CD14-positive monocyte (primary cell): ENCODE measurements around the gene CALML5. TPM values are rescaled to one million over a fixed set of nuclear protein-coding genes. Genes with fewer than 3 reads are reported as not detected.

Experiments used
- DNase-seq, 3 donors: peaks; one replicate each; pipeline ENCODE4 v3.0.0-alpha.2; 2011 to 2022
- H2AFZ ChIP-seq: 2 replicates; pipeline ENCODE4 v1.6.0; 2012; ENCODE audit warnings: mild to moderate bottlenecking, low read depth, low read length, inconsistent platforms; ENCODE audit not compliant: insufficient read depth, poor library complexity, severe bottlenecking
- H3K27ac ChIP-seq, 2 donors: 1 replicate in 1 of 2; 2 replicates in 1 of 2; pipeline ENCODE4 v1.5.1; 2012 to 2013; ENCODE audit warnings: low read length in 2 of 2, control low read depth in 1 of 2, inconsistent platforms in 1 of 2, low read depth in 1 of 2, mild to moderate bottlenecking in 1 of 2
- H3K27me3 ChIP-seq, 2 donors: one replicate each; pipeline versions ENCODE4 v1.6.0 to v1.6.1; 2011 to 2013; ENCODE audit warnings: low read length in 2 of 2; ENCODE audit not compliant: control insufficient read depth in 2 of 2, insufficient read depth in 2 of 2
- H3K36me3 ChIP-seq, 2 donors: replicated peaks in 1 of 2; 1 replicate in 1 of 2; 2 replicates in 1 of 2; pipeline versions ENCODE4 v1.5.1 to v1.6.1; 2012 to 2013; ENCODE audit warnings: low read length in 2 of 2, control low read depth in 1 of 2, inconsistent platforms in 1 of 2, mild to moderate bottlenecking in 1 of 2; ENCODE audit not compliant: insufficient read depth in 2 of 2, control insufficient read depth in 1 of 2
- H3K4me1 ChIP-seq, 2 donors: 1 replicate in 1 of 2; 2 replicates in 1 of 2; pipeline versions ENCODE4 v1.5.1 to v1.6.1; 2012 to 2013; ENCODE audit warnings: low read length in 2 of 2, control low read depth in 1 of 2, inconsistent platforms in 1 of 2, mild to moderate bottlenecking in 1 of 2, moderate library complexity in 1 of 2; ENCODE audit not compliant: insufficient read depth in 2 of 2, control insufficient read depth in 1 of 2
- H3K4me2 ChIP-seq: replicated peaks from 2 replicates; pipeline ENCODE3; 2012; ENCODE audit warnings: low read length, moderate library complexity, mild to moderate bottlenecking; ENCODE audit not compliant: poor library complexity, severe bottlenecking; ENCODE audit errors: extremely low read depth
- H3K4me3 ChIP-seq, 3 experiments: fragments of 200-600 bp in 1 of 3; sonication (generic) in 1 of 3; replicated peaks in 1 of 3; 1 replicate in 2 of 3; 2 replicates in 1 of 3; pipeline ENCODE4 v1.5.1; 2011 to 2013; ENCODE audit warnings: low read length in 3 of 3, mild to moderate bottlenecking in 3 of 3, control low read depth in 2 of 3, low read depth in 2 of 3, inconsistent platforms in 1 of 3, moderate library complexity in 1 of 3
- H3K79me2 ChIP-seq: 2 replicates; pipeline ENCODE4 v1.6.0; 2012; ENCODE audit warnings: mild to moderate bottlenecking, control low read depth, inconsistent platforms, low read length, moderate library complexity; ENCODE audit not compliant: insufficient read depth
- H3K9ac ChIP-seq: 2 replicates; pipeline ENCODE4 v1.6.0; 2017; ENCODE audit warnings: low read length, mild to moderate bottlenecking; ENCODE audit not compliant: insufficient read depth, poor library complexity, severe bottlenecking
- H3K9me3 ChIP-seq, 2 donors: replicated peaks in 1 of 2; 1 replicate in 1 of 2; 2 replicates in 1 of 2; pipeline versions ENCODE4 v1.5.1 to v1.6.1; 2012 to 2013; ENCODE audit warnings: low read length in 2 of 2, control low read depth in 1 of 2; ENCODE audit not compliant: control insufficient read depth in 1 of 2, insufficient read depth in 1 of 2
- H4K20me1 ChIP-seq: 2 replicates; pipeline ENCODE4 v1.6.0; 2012; ENCODE audit warnings: mild to moderate bottlenecking, low read length, control low read depth, moderate library complexity; ENCODE audit not compliant: insufficient read depth
- H3K27ac Mint-ChIP-seq, 7 donors: one replicate each; pipeline ENCODE4 v1.8.0; 2020; ENCODE audit warnings: mild to moderate bottlenecking in 7 of 7, mixed read lengths in 7 of 7, moderate library complexity in 6 of 7, inconsistent platforms in 2 of 7
- H3K27me3 Mint-ChIP-seq, 3 donors: one replicate each; pipeline ENCODE4 v1.8.0; 2021 to 2022; ENCODE audit warnings: low read depth in 3 of 3, mild to moderate bottlenecking in 3 of 3, mixed read lengths in 3 of 3, moderate library complexity in 3 of 3, inconsistent platforms in 1 of 3
- H3K36me3 Mint-ChIP-seq, 2 donors: one replicate each; pipeline ENCODE4 v1.8.0; 2020; ENCODE audit warnings: mixed read lengths in 2 of 2, inconsistent platforms in 1 of 2, mild to moderate bottlenecking in 1 of 2
- H3K4me1 Mint-ChIP-seq: one replicate; pipeline ENCODE4 v1.8.0; 2020; ENCODE audit warnings: mild to moderate bottlenecking, mixed read lengths
- H3K4me3 Mint-ChIP-seq, 2 donors: one replicate each; pipeline ENCODE4 v1.8.0; 2020; ENCODE audit warnings: mild to moderate bottlenecking in 2 of 2, mixed read lengths in 2 of 2, moderate library complexity in 1 of 2
- H3K9me3 Mint-ChIP-seq, 7 donors: one replicate each; pipeline ENCODE4 v1.8.0; 2020 to 2022; ENCODE audit warnings: mixed read lengths in 7 of 7, mild to moderate bottlenecking in 6 of 7, moderate library complexity in 6 of 7, inconsistent platforms in 2 of 7
- CTCF ChIP-seq: fragments of 200-600 bp; IDR thresholded peaks from one replicate; pipeline ENCODE4 v1.8.0; 2022; ENCODE audit warnings: antibody characterized with exemption, mild to moderate bottlenecking
- WGBS: methylation state at CpG from one replicate; pipeline ENCODE4 v1.1.5; 2013; ENCODE audit warnings: missing lambda C conversion rate; ENCODE audit not compliant: insufficient coverage; 5-methylcytosine and 5-hydroxymethylcytosine counted together
- intact Hi-C, 2 donors: fragments of 100-400 bp; cut with micrococcal nuclease; formaldehyde crosslinking; loops; one replicate each; pipeline versions ENCODE4 v1.15.0 to v1.15.1; 2023
- polyA plus RNA-seq, 3 donors: library from polyadenylated mRNA; depleted of rRNA in 1 of 3; unstranded in 2 of 3; stranded (reverse) in 1 of 3; fragments of 300-500 nt in 2 of 3; fragments of >200 nt in 1 of 3; fragmentation: Illumina TruSeq in 2 of 3; gene quantifications; 1 replicate in 2 of 3; 2 replicates in 1 of 3; pipeline ENCODE4 v1.2.3, GENCODE V29; 2012 to 2021

The CALML5 gene
- polyA plus RNA-seq, 3 donors = not detected

- no peaks in the 10 kb centered on the region for H3K4me1 ChIP-seq
- no peaks in the 10 kb centered on the region for H3K27me3 ChIP-seq
- H4K20me1 ChIP-seq = no peaks in the 10 kb centered on the region
- Mint-ChIP-seq H3K27me3 (peaks cover 0 to 2% (median 0%) of the 10 kb centered on the region in 3 donors), H3K4me3 (no peak overlapping the region), H3K4me1 (peaks cover 8% of the 10 kb centered on the region), H3K27ac (no peak overlapping the region), H3K9me3 (peaks cover 0 to 3% (median 0%) of the 10 kb centered on the region in 7 donors), H3K36me3 (peaks cover 36 to 38% of the 10 kb centered on the region in 2 donors)
- no peak overlapping the region for H2AFZ ChIP-seq
- no peaks in the 10 kb centered on the region for H3K79me2 ChIP-seq
- no peak overlapping the region for H3K9ac ChIP-seq
- no peak for TF ChIP-seq CTCF
- peaks cover 11 to 42% of the 10 kb centered on the region in 2 donors for H3K36me3 ChIP-seq
- no peak overlapping the region for H3K4me3 ChIP-seq
- H3K27ac ChIP-seq = no peak overlapping the region
- H3K9me3 ChIP-seq = no peaks in the 10 kb centered on the region
- no peak overlapping the region for H3K4me2 ChIP-seq
- DNase-seq = no peak
- intact Hi-C loops = no loop called here
- WGBS = 100% methylated on average over 3 of the region's 14 CpGs
Measured at GRCh38 chr10:5460468-5461202, 38.7 kb downstream of the CALML5 start.

GRCh38 chr10:5458949-5459747 is 40.2 kb downstream of the CALML5 start:
- Histone ChIP-seq H3K4me2 (no peak overlapping the region), H3K9ac (no peak overlapping the region), H3K4me1 (no peaks in the 10 kb centered on the region), H3K36me3 (peaks cover 21 to 57% of the 10 kb centered on the region in 2 donors), H3K27ac (no peak overlapping the region), H3K9me3 (no peaks in the 10 kb centered on the region), H2AFZ (no peak overlapping the region), H3K79me2 (no peaks in the 10 kb centered on the region), H3K4me3 (no peak overlapping the region), H3K27me3 (no peaks in the 10 kb centered on the region), H4K20me1 (no peaks in the 10 kb centered on the region)
- no peak for DNase-seq
- Mint-ChIP-seq H3K27me3 (peaks cover 0 to 2% (median 0%) of the 10 kb centered on the region in 3 donors), H3K9me3 (peaks cover 0 to 3% (median 0%) of the 10 kb centered on the region in 7 donors), H3K27ac (no peak overlapping the region), H3K4me3 (no peak overlapping the region), H3K4me1 (peaks cover 8% of the 10 kb centered on the region), H3K36me3 (peaks cover 48 to 51% of the 10 kb centered on the region in 2 donors)
- TF ChIP-seq CTCF = no peak
- WGBS = 83% methylated on average over 1 of the region's 8 CpGs
- intact Hi-C loops = no loop called here
